ENCODE results near the gene CNPY1. TPM values are rescaled to one million over a fixed set of nuclear protein-coding genes. Genes with fewer than 3 reads are reported as not detected.
A peak's percentile ranks its signal among the peaks of the same experiment; 100 is the strongest.

CNPY1 gene
- total and polyA plus RNA-seq, 2 donors (not counting 1 experiment from before 2014, with no cell fraction given) = not detected

DNA sequence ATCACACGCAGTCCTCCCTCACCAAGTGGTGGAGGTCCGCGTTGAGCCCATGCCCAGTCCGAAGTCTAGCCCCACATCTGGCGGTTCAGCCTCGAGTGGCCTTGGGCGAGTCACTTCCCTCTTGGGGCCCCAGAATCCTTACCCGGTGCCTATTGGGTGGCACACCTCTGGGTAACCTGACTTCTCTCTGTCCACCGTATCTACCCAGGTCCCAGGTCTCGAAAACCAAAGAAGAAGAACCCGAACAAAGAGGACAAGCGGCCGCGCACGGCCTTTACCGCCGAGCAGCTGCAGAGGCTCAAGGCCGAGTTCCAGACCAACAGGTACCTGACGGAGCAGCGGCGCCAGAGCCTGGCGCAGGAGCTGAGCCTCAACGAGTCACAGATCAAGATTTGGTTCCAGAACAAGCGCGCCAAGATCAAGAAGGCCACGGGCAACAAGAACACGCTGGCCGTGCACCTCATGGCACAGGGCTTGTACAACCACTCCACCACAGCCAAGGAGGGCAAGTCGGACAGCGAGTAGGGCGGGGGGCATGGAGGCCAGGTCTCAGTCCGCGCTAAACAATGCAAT, 84.1 kb downstream of the CNPY1 start:
- Histone ChIP-seq H3K36me3 (replicated peaks in 1 of 2; ENCODE audit: control extremely low read depth in 1 of 2, control insufficient read depth in 1 of 2, extremely low read depth in 1 of 2, insufficient read depth in 2 of 2, low read length in 1 of 2) (no peaks in the 10 kb centered on the region), H4K20me1 (ENCODE audit: control insufficient read depth, insufficient read depth, low read length, poor library complexity, severe bottlenecking) (no peaks in the 10 kb centered on the region), H3K4me2 (replicated peaks; ENCODE audit: low read depth, low read length, poor library complexity, severe bottlenecking) (no peak overlapping the region), H3K4me1 (ENCODE audit: control insufficient read depth in 2 of 2, insufficient read depth in 2 of 2, low read length in 2 of 2) (peaks cover 32 to 48% of the 10 kb centered on the region in 2 donors), H3K27me3 (replicated peaks in 1 of 4; ENCODE audit: control extremely low read depth in 1 of 4, control insufficient read depth in 3 of 4, insufficient read depth in 4 of 4, low read length in 3 of 4) (peaks cover 0 to 79% (median 68%) of the 10 kb centered on the region in 4 experiments), H3K27ac (ENCODE audit: low read length in 2 of 2) (no peak overlapping the region), H3K79me2 (ENCODE audit: control insufficient read depth, insufficient read depth, low read length) (no peaks in the 10 kb centered on the region), H3K4me3 (ENCODE audit: control extremely low read depth in 1 of 5, extremely low read depth in 1 of 5, insufficient read depth in 1 of 5, low read depth in 2 of 5, low read length in 4 of 5) (no peak overlapping the region), H3K9ac (ENCODE audit: low read length) (no peak overlapping the region), H3K9me3 (ENCODE audit: control extremely low read depth in 1 of 3, control insufficient read depth in 2 of 3, insufficient read depth in 1 of 3, low read length in 2 of 3) (peaks cover 0 to 66% (median 0%) of the 10 kb centered on the region in 3 donors), H2AFZ (ENCODE audit: insufficient read depth, low read depth, low read length, poor library complexity, severe bottlenecking) (no peak overlapping the region)
- peak; percentile 13 for DNase-seq
- TF ChIP-seq, protein P1, sequence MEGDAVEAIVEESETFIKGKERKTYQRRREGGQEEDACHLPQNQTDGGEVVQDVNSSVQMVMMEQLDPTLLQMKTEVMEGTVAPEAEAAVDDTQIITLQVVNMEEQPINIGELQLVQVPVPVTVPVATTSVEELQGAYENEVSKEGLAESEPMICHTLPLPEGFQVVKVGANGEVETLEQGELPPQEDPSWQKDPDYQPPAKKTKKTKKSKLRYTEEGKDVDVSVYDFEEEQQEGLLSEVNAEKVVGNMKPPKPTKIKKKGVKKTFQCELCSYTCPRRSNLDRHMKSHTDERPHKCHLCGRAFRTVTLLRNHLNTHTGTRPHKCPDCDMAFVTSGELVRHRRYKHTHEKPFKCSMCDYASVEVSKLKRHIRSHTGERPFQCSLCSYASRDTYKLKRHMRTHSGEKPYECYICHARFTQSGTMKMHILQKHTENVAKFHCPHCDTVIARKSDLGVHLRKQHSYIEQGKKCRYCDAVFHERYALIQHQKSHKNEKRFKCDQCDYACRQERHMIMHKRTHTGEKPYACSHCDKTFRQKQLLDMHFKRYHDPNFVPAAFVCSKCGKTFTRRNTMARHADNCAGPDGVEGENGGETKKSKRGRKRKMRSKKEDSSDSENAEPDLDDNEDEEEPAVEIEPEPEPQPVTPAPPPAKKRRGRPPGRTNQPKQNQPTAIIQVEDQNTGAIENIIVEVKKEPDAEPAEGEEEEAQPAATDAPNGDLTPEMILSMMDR (IDR thresholded peaks at IDR 0.05) = no peak
- no peak for TF ChIP-seq EZH2 (IDR thresholded peaks at IDR 0.05; ENCODE audit: borderline replicate concordance, insufficient read depth, low read depth, low read length, poor library complexity, severe bottlenecking)
- peaks cover 15% of the 10 kb centered on the region for H3K4me1 Mint-ChIP-seq
- intact Hi-C loops (cut with micrococcal nuclease) = no loop called here
- CTCF ChIA-PET = no interaction called here
- no peak overlapping the region for H3K27ac Mint-ChIP-seq
- 17% methylated on average over 23 of the region's 33 CpGs for WGBS (ENCODE audit: insufficient coverage)
- H3K4me3 Mint-ChIP-seq = no peak overlapping the region
- H3K9me3 Mint-ChIP-seq (ENCODE audit: insufficient read depth) = no peaks in the 10 kb centered on the region
- no peak for ATAC-seq (ENCODE audit: low read depth)
- POLR2A ChIA-PET = no interaction called here
- H3K27me3 Mint-ChIP-seq = peaks cover 59% of the 10 kb centered on the region

DNA sequence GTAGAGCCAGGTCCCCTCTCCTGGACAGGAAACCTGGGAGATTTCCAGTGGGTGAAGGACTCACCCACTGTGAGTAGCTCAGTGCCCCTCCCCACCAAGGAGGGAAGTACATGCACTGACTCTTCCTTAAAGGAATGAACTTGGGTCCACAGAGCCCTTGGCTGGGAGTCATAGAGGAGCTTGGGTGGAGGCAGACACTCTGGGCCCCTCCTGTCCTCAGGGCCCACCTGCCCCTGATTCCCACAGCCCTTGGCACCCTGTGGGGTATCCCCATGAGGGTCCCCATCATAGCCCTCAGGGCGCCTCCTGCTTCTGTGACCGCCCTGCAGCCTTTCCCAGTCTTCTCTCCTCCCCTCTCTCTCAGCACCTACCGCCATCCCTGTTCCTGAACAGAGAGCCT, 84.7 kb downstream of the CNPY1 start:
- no peak overlapping the region for H3K27ac ChIP-seq (ENCODE audit: low read length in 2 of 2)
- H3K9me3 ChIP-seq (ENCODE audit: control extremely low read depth in 1 of 3, control insufficient read depth in 2 of 3, insufficient read depth in 1 of 3, low read length in 2 of 3) = peaks cover 0 to 65% (median 0%) of the 10 kb centered on the region in 3 donors
- H2AFZ ChIP-seq (ENCODE audit: insufficient read depth, low read depth, low read length, poor library complexity, severe bottlenecking) = no peak overlapping the region
- ATAC-seq (ENCODE audit: low read depth) = no peak
- H3K4me2 ChIP-seq (replicated peaks; ENCODE audit: low read depth, low read length, poor library complexity, severe bottlenecking) = no peak overlapping the region
- no peaks in the 10 kb centered on the region for H3K36me3 ChIP-seq (replicated peaks in 1 of 2; ENCODE audit: control extremely low read depth in 1 of 2, control insufficient read depth in 1 of 2, extremely low read depth in 1 of 2, insufficient read depth in 2 of 2, low read length in 1 of 2)
- peaks cover 0 to 78% (median 68%) of the 10 kb centered on the region in 4 experiments for H3K27me3 ChIP-seq (replicated peaks in 1 of 4; ENCODE audit: control extremely low read depth in 1 of 4, control insufficient read depth in 3 of 4, insufficient read depth in 4 of 4, low read length in 3 of 4)
- Mint-ChIP-seq H3K27me3 (peaks cover 61% of the 10 kb centered on the region), H3K27ac (no peak overlapping the region), H3K4me3 (no peak overlapping the region), H3K4me1 (peaks cover 16% of the 10 kb centered on the region), H3K9me3 (ENCODE audit: insufficient read depth) (no peaks in the 10 kb centered on the region)
- POLR2A ChIA-PET = no interaction called here
- 10% methylated on average over 2 of the region's 3 CpGs for WGBS (ENCODE audit: insufficient coverage)
- CTCF ChIA-PET = no interaction called here
- no peak for DNase-seq
- no peaks in the 10 kb centered on the region for H4K20me1 ChIP-seq (ENCODE audit: control insufficient read depth, insufficient read depth, low read length, poor library complexity, severe bottlenecking)
- H3K9ac ChIP-seq (ENCODE audit: low read length) = no peak overlapping the region
- intact Hi-C loops (cut with micrococcal nuclease) = no loop called here
- H3K4me3 ChIP-seq (ENCODE audit: control extremely low read depth in 1 of 5, extremely low read depth in 1 of 5, insufficient read depth in 1 of 5, low read depth in 2 of 5, low read length in 4 of 5) = no peak overlapping the region
- TF ChIP-seq, protein P1 (IDR thresholded peaks at IDR 0.05) = no peak
- TF ChIP-seq EZH2 (IDR thresholded peaks at IDR 0.05; ENCODE audit: borderline replicate concordance, insufficient read depth, low read depth, low read length, poor library complexity, severe bottlenecking) = no peak
- no peaks in the 10 kb centered on the region for H3K79me2 ChIP-seq (ENCODE audit: control insufficient read depth, insufficient read depth, low read length)
- peaks cover 31 to 48% of the 10 kb centered on the region in 2 donors for H3K4me1 ChIP-seq (ENCODE audit: control insufficient read depth in 2 of 2, insufficient read depth in 2 of 2, low read length in 2 of 2)
